ENCODE results near the gene CDKN1C.

The CDKN1C gene

DNA sequence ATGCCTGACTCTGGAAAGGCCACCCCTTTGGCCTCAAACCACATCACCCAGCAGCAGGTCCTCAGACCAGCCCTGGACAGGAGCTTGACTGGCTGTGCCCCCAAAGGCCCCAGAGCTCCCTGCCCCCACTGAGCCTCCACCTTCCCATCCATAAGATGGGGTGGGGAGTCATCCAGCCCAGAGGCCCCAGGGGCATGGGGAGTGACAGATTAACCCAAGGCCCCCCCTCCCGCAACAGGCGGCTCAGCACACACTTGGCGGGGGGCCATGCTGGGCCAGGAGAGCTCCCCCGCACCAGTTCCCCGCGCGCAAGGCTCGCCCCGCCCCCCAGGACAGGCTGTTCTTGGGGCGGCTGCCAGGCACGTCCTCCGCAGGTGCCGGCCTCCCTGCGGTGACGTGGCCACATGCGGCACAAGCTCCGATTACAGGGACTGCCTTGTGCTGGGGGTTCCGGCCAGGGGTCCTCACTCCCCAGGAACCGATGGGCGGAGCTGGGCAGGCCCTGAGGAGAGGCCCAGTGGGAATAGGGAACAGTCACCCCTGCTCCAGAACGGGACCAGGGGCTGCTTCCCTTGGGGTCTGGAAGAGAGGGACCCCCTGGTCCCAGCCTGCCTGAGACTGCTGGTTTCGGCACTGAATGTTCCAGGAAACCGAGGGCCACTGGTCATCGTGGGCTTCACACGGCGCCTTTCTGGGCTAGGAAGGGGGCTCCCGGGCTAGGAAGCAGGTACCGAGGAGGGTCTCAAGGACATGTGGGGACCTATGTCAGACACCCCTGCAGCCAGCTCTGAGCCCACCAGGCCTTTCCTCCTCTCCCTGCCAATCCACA is 5.1 kb upstream of the CDKN1C start:
- no peak overlapping the region for H3K4me3 ChIP-seq (ENCODE audit: low read depth, low read length)
- TF ChIP-seq POLR2A (IDR thresholded peaks at IDR 0.05; ENCODE audit: extremely low read depth, insufficient read length) (no peak), MYC (IDR thresholded peaks at IDR 0.05; ENCODE audit: low read depth, low read length) (no peak)
- TF ChIP-seq, protein P1, sequence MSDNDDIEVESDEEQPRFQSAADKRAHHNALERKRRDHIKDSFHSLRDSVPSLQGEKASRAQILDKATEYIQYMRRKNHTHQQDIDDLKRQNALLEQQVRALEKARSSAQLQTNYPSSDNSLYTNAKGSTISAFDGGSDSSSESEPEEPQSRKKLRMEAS (IDR thresholded peaks at IDR 0.05; ENCODE audit: low read depth, low read length) = peak; percentile 47
- DNase-seq (ENCODE audit: low read depth) = no peak

DNA sequence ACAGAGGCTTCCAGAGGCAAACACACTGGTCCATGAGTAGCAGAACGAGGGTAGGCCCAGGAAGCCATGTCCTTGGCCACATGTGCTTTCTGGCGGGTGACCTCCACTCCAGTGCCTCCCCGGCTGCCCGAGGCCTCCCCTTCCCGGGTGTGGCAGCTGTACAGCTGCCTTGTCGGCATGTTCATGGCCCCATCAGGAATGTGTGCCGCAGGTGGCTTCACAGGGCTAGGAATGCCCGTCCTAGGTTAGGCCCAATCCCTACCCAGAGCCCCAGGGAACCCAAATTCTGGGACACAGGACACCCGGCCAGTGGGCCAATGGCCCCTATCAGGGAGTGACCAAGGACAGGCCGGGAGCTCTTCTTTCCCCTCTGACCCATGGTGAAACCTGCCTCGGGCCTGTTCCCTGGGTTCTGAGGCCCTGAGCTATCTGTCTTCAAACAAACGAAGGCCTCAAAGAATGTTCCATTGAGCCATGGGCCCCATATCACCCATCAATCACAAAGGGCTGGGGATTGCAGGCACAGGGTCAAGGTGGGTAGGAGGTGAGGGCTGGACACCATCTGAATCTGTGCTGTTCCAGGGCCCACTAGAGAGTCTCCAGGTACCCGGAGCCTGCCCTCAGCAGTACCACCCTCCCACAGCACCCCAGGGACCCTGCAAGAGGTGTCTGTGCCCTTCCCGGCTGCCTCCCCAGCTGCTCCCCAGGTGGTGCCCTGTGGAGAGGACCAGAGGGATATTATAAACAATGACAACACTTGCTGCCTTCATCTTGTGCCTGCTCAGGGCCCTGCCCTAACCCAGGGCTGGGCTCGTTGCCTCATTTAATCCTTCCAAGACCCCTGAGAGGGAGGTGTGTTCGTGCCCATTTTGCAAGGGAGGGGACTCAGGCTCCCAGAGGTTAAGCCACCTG is 4.0 kb upstream of the CDKN1C start:
- TF ChIP-seq MYC (IDR thresholded peaks at IDR 0.05; ENCODE audit: low read depth, low read length) (no peak), POLR2A (IDR thresholded peaks at IDR 0.05; ENCODE audit: extremely low read depth, insufficient read length) (no peak)
- TF ChIP-seq, protein P2, sequence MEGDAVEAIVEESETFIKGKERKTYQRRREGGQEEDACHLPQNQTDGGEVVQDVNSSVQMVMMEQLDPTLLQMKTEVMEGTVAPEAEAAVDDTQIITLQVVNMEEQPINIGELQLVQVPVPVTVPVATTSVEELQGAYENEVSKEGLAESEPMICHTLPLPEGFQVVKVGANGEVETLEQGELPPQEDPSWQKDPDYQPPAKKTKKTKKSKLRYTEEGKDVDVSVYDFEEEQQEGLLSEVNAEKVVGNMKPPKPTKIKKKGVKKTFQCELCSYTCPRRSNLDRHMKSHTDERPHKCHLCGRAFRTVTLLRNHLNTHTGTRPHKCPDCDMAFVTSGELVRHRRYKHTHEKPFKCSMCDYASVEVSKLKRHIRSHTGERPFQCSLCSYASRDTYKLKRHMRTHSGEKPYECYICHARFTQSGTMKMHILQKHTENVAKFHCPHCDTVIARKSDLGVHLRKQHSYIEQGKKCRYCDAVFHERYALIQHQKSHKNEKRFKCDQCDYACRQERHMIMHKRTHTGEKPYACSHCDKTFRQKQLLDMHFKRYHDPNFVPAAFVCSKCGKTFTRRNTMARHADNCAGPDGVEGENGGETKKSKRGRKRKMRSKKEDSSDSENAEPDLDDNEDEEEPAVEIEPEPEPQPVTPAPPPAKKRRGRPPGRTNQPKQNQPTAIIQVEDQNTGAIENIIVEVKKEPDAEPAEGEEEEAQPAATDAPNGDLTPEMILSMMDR (IDR thresholded peaks at IDR 0.05; ENCODE audit: low read depth, low read length) = no peak
- TF ChIP-seq, protein P1 (IDR thresholded peaks at IDR 0.05; ENCODE audit: low read depth, low read length) = no peak

GRCh38 chr11:2888266-2888968 is 2.8 kb upstream of the CDKN1C start:
- DNase-seq (ENCODE audit: low read depth) = peak; percentile 83
- no peak overlapping the region for H3K4me3 ChIP-seq (ENCODE audit: low read depth, low read length)
- TF ChIP-seq POLR2A (IDR thresholded peaks at IDR 0.05; ENCODE audit: extremely low read depth, insufficient read length) (no peak), MYC (IDR thresholded peaks at IDR 0.05; ENCODE audit: low read depth, low read length) (peak; percentile 69; the same call in 1 of the 2 replicates)
- TF ChIP-seq, protein P1 (IDR thresholded peaks at IDR 0.05; ENCODE audit: low read depth, low read length) = peak; percentile 53; the same call in 1 of the 2 replicates
- TF ChIP-seq, protein P2 (IDR thresholded peaks at IDR 0.05; ENCODE audit: low read depth, low read length) = peak; percentile 87

More for the DNA sequence above, 4.0 kb upstream of the CDKN1C start:
- no peak for DNase-seq (ENCODE audit: low read depth)
- no peak overlapping the region for H3K4me3 ChIP-seq (ENCODE audit: low read depth, low read length)

DNA sequence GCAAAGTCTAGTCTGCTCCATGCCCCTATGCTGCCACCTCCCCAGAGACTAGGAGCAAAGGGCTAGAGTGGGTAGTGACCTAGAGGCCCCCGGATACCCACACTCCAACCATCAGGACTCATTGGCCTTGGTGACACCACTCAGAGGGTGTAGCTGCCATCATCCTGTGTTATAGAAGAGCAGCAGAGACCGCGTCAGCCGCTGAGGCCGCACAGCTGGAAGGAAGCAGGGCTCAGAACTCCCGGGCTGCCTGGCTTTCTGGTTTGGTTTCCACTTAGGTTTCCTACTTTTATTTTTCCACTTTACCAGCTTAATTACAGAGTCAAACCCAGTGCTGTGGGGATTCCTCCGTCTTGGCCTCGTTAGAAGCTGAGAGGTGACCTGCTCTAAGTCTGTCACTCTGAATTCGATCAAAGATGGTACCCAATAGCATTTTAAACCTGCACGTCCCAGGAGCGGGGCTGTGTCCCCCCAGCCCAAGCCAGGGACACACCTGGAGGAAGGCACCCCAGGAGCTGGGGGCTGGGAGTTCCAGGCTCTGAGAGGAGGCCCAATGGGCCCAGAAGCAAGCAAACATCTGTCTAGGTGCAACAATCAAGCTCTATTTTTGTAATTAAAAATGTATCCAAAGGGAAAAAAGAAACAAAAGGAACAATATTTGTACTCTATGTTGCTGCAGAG is 2.1 kb upstream of the CDKN1C start:
- TF ChIP-seq POLR2A (IDR thresholded peaks at IDR 0.05; ENCODE audit: extremely low read depth, insufficient read length) = no peak
- TF ChIP-seq, protein P2 (IDR thresholded peaks at IDR 0.05; ENCODE audit: low read depth, low read length) = no peak
- TF ChIP-seq MYC (IDR thresholded peaks at IDR 0.05; ENCODE audit: low read depth, low read length) = no peak
- TF ChIP-seq, protein P1 (IDR thresholded peaks at IDR 0.05; ENCODE audit: low read depth, low read length) = no peak
- no peak for DNase-seq (ENCODE audit: low read depth)
- no peak overlapping the region for H3K4me3 ChIP-seq (ENCODE audit: low read depth, low read length)

DNA sequence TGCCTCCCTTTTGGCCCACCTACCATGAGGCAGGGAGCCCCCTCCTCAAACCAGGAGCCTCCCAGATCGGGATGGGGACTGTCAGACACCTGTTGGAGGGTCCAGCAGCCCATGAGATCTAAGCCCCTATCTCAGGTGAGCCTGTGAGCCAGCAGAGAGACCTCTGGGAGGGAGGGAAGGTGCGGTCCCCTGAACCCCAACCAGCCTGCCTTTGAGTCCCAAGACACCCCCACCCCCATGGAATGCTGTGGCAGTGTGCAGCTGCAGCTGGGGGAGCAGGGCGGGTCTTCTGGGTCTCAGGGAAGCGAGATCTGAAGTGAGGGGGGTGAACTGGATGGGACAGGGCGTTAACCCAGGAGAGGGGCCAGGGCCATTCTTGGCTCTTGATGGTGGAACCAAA is 1.4 kb upstream of the CDKN1C start:
- H3K4me3 ChIP-seq (ENCODE audit: low read depth, low read length) = no peak overlapping the region
- TF ChIP-seq MYC (IDR thresholded peaks at IDR 0.05; ENCODE audit: low read depth, low read length) = no peak
- TF ChIP-seq POLR2A (IDR thresholded peaks at IDR 0.05; ENCODE audit: extremely low read depth, insufficient read length) = no peak
- TF ChIP-seq, protein P1 (IDR thresholded peaks at IDR 0.05; ENCODE audit: low read depth, low read length) = no peak
- TF ChIP-seq, protein P2 (IDR thresholded peaks at IDR 0.05; ENCODE audit: low read depth, low read length) = no peak
- DNase-seq (ENCODE audit: low read depth) = no peak
